Fibroblast of lung (primary cell): ENCODE measurements around the gene CSNK2A2. TPM values are rescaled to one million over a fixed set of nuclear protein-coding genes. Genes with fewer than 3 reads are reported as not detected.

Source experiments
- DNase-seq, 2 donors: peaks; one replicate each; pipeline versions ENCODE4 v3.0.0 to v3.0.0-alpha.2; 2010; ENCODE audit warnings: low read depth in 2 of 2
- H2AFZ ChIP-seq: 2 replicates; pipeline ENCODE4 v1.5.1; 2012; ENCODE audit warnings: low read length, control low read depth, inconsistent platforms
- H3K27ac ChIP-seq: 2 replicates; pipeline ENCODE4 v1.5.1; 2011; ENCODE audit warnings: low read length, control low read depth; ENCODE audit not compliant: insufficient read depth
- H3K27me3 ChIP-seq: 2 replicates; pipeline ENCODE4 v1.5.1; 2011; ENCODE audit warnings: mild to moderate bottlenecking, low read length; ENCODE audit not compliant: control insufficient read depth, insufficient read depth
- H3K36me3 ChIP-seq: 2 replicates; pipeline ENCODE4 v1.5.1; 2011; ENCODE audit warnings: low read length; ENCODE audit not compliant: control insufficient read depth, insufficient read depth
- H3K4me1 ChIP-seq: 2 replicates; pipeline ENCODE4 v1.5.1; 2011; ENCODE audit warnings: low read length; ENCODE audit not compliant: control insufficient read depth, insufficient read depth; ENCODE audit errors: extremely low read depth
- H3K4me2 ChIP-seq: 2 replicates; pipeline ENCODE4 v1.5.1; 2011; ENCODE audit warnings: low read length, control low read depth; ENCODE audit not compliant: insufficient read depth; ENCODE audit errors: extremely low read depth
- H3K4me3 ChIP-seq, 4 experiments: fragments of 200-600 bp in 1 of 4; sonication (generic) in 1 of 4; replicated peaks in 1 of 4; 2 replicates each; pipeline ENCODE4 v1.5.1; 2011 to 2016; ENCODE audit warnings: low read length in 4 of 4, low read depth in 3 of 4, mild to moderate bottlenecking in 3 of 4, control low read depth in 2 of 4, inconsistent platforms in 1 of 4, mixed read lengths in 1 of 4; ENCODE audit not compliant: insufficient read depth in 1 of 4; ENCODE audit errors: control extremely low read depth in 1 of 4
- H3K79me2 ChIP-seq: 2 replicates; pipeline ENCODE4 v1.5.1; 2012; ENCODE audit warnings: mild to moderate bottlenecking, low read length, inconsistent platforms; ENCODE audit not compliant: control insufficient read depth, insufficient read depth
- H3K9ac ChIP-seq: 2 replicates; pipeline ENCODE4 v1.5.1; 2011; ENCODE audit warnings: mild to moderate bottlenecking, low read length, control low read depth; ENCODE audit not compliant: insufficient read depth
- H3K9me3 ChIP-seq: 2 replicates; pipeline ENCODE4 v1.5.1; 2012; ENCODE audit warnings: low read depth, low read length; ENCODE audit not compliant: control insufficient read depth, insufficient read depth
- H4K20me1 ChIP-seq: 2 replicates; pipeline ENCODE4 v1.5.1; 2011; ENCODE audit warnings: low read length; ENCODE audit not compliant: control insufficient read depth, insufficient read depth; ENCODE audit errors: extremely low read depth
- EZH2 ChIP-seq: IDR thresholded peaks from 2 replicates; pipeline ENCODE4 v1.5.1; 2012; ENCODE audit warnings: low read length, control low read depth, mild to moderate bottlenecking; ENCODE audit errors: missing control alignments
- polyA plus RNA-seq, 2 donors: library from polyadenylated mRNA; depleted of rRNA in 1 of 2; stranded (reverse) in 1 of 2; unstranded in 1 of 2; fragments of >200 nt; gene quantifications; 2 replicates each; pipeline ENCODE4 v1.2.1, GENCODE V29; 2011 to 2012; ENCODE audit warnings: missing spikeins in 1 of 2
- total RNA-seq: library from RNA; depleted of rRNA; stranded (reverse); fragments of >200 nt; gene quantifications from 2 replicates; pipeline ENCODE4 v1.2.1, GENCODE V29; 2014
- TF ChIP-seq, protein P1 (sequence below), 2 donors: IDR thresholded peaks in 1 of 2; conservative IDR thresholded peaks in 1 of 2; 1 replicate in 1 of 2; 2 replicates in 1 of 2; pipeline ENCODE4 v1.5.1; 2011 to 2012; ENCODE audit warnings: low read length in 2 of 2, control low read depth in 1 of 2, inconsistent platforms in 1 of 2, low read depth in 1 of 2, mild to moderate bottlenecking in 1 of 2

CSNK2A2 gene
- total and polyA plus RNA-seq, 2 donors (not counting 1 experiment from before 2014, with no cell fraction given), result 33.4 to 54.3 TPM

- Histone ChIP-seq H3K4me1 (no peaks in the 10 kb centered on the region), H2AFZ (no peak overlapping the region), H3K79me2 (no peaks in the 10 kb centered on the region), H3K27me3 (peaks cover 13% of the 10 kb centered on the region), H3K36me3 (no peaks in the 10 kb centered on the region), H3K4me2 (no peak overlapping the region), H3K9me3 (no peaks in the 10 kb centered on the region), H3K4me3 (no peak overlapping the region), H3K27ac (no peak overlapping the region), H3K9ac (no peak overlapping the region), H4K20me1 (no peaks in the 10 kb centered on the region)
- TF ChIP-seq, protein P1, sequence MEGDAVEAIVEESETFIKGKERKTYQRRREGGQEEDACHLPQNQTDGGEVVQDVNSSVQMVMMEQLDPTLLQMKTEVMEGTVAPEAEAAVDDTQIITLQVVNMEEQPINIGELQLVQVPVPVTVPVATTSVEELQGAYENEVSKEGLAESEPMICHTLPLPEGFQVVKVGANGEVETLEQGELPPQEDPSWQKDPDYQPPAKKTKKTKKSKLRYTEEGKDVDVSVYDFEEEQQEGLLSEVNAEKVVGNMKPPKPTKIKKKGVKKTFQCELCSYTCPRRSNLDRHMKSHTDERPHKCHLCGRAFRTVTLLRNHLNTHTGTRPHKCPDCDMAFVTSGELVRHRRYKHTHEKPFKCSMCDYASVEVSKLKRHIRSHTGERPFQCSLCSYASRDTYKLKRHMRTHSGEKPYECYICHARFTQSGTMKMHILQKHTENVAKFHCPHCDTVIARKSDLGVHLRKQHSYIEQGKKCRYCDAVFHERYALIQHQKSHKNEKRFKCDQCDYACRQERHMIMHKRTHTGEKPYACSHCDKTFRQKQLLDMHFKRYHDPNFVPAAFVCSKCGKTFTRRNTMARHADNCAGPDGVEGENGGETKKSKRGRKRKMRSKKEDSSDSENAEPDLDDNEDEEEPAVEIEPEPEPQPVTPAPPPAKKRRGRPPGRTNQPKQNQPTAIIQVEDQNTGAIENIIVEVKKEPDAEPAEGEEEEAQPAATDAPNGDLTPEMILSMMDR (conservative IDR thresholded peaks at IDR 0.05 in 1 of 2, IDR thresholded peaks at IDR 0.05 in 1 of 2; ENCODE audit: low read depth in 1 of 2, low read length in 2 of 2), result no peak
- no peak for TF ChIP-seq EZH2
- DNase-seq, result no peak
Observed at GRCh38 chr16:58230259-58230658, 32.4 kb upstream of the CSNK2A2 start.

DNA sequence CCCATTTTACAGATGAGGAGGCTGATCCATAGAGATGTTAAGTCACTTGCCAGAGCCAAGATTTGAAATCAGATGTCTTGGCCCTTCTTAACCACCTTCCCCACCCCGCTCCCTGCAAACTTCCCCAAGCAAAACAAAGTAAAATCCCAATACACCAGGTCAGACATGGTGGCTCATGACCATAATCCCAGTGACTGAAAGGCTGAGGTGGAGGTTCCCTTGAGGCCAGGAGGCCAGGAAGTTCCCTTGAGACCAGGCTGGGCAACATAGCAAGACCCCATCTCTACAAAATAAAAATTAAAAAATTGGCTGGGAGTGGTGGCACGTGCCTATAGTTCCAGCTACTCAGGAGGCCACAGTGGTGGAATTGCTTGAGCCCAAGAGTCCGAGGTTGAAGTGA lies 28.9 kb upstream of the CSNK2A2 start:
- H3K4me2 ChIP-seq, result no peak overlapping the region
- peaks cover 5% of the 10 kb centered on the region for H3K27me3 ChIP-seq
- DNase-seq, result no peak
- H3K9ac ChIP-seq, result no peak overlapping the region
- no peak overlapping the region for H3K27ac ChIP-seq
- no peaks in the 10 kb centered on the region for H3K9me3 ChIP-seq
- H3K36me3 ChIP-seq, result no peaks in the 10 kb centered on the region
- no peaks in the 10 kb centered on the region for H3K79me2 ChIP-seq
- no peaks in the 10 kb centered on the region for H3K4me1 ChIP-seq
- H3K4me3 ChIP-seq, result no peak overlapping the region
- TF ChIP-seq, protein P1 (conservative IDR thresholded peaks at IDR 0.05 in 1 of 2, IDR thresholded peaks at IDR 0.05 in 1 of 2; ENCODE audit: low read depth in 1 of 2, low read length in 2 of 2), result no peak
- no peak for TF ChIP-seq EZH2
- no peak overlapping the region for H2AFZ ChIP-seq
- no peaks in the 10 kb centered on the region for H4K20me1 ChIP-seq

DNA sequence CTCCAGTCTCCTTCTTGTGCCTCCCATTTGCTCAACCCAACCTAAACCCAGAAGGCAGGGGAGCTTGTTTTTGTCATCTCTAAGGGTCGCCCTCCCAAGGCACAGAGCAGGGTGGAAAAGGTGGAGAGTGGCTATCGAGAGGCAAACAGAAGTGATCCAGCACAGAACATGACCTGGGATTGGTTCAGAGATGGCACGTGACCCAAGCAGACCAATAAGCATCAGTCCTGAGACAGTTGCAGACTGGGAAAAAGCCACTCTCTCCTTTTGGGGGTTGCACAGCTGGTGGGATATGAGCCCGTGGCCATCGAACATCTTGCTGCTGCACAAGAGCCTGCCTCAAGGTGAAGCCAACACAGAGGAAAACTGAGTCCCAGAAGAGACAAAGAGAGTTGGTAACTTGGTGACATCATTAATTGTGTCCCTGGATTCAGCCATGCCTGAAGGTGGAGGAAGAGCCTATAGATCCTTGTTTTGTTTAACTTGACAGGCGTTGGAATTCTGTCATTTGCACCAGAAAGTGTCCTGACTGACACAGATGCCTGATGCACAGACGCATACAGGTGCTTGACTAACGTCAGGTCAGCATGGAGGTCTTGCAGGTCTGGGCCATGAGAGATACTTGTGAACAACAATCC lies 28.2 kb upstream of the CSNK2A2 start:
- Histone ChIP-seq H2AFZ (no peak overlapping the region), H3K27ac (no peak overlapping the region), H3K4me1 (no peaks in the 10 kb centered on the region), H3K4me3 (no peak overlapping the region), H3K9ac (no peak overlapping the region), H3K79me2 (no peaks in the 10 kb centered on the region), H4K20me1 (no peaks in the 10 kb centered on the region), H3K4me2 (no peak overlapping the region), H3K36me3 (no peaks in the 10 kb centered on the region), H3K27me3 (peaks cover 5% of the 10 kb centered on the region), H3K9me3 (no peaks in the 10 kb centered on the region)
- TF ChIP-seq, protein P1 (conservative IDR thresholded peaks at IDR 0.05 in 1 of 2, IDR thresholded peaks at IDR 0.05 in 1 of 2; ENCODE audit: low read depth in 1 of 2, low read length in 2 of 2), result no peak
- no peak for TF ChIP-seq EZH2
- DNase-seq, result no peak
